H1 (cell line): ENCODE data around the gene RPTOR. TPM values are rescaled to one million over a fixed set of nuclear protein-coding genes. Genes with fewer than 3 reads are reported as not detected.

Experiments used
- CTCF ChIA-PET: fragments of 300-600 bp; sonication (Branson Sonifier 250); formaldehyde crosslinking; loops from one replicate; lab custom pipeline; 2021; ENCODE audit not compliant: partially characterized antibody; lab: Charles Lee
- POLR2A ChIA-PET: fragments of 300-600 bp; sonication (Branson Sonifier 250); formaldehyde crosslinking; loops from one replicate; lab custom pipeline; 2021; ENCODE audit warnings: inconsistent platforms; ENCODE audit not compliant: partially characterized antibody; lab: Charles Lee
- DNase-seq, 2 experiments: peaks; one replicate each; pipeline versions ENCODE4 v3.0.0 to v3.0.0-alpha.2; 2010 to 2022; ENCODE audit warnings: low spot score in 2 of 2, low read depth in 1 of 2, mixed read lengths in 1 of 2
- FAIRE-seq: peaks from 2 replicates; lab custom pipeline; 2011; peaks lifted over from hg19 to GRCh38; lab: Jason Lieb, UNC
- H2AFZ ChIP-seq: 2 replicates; pipeline ENCODE4 v1.8.1; 2012; ENCODE audit warnings: low read length, inconsistent platforms
- H2AK5ac ChIP-seq: 2 replicates; pipeline ENCODE4 v1.6.1; 2013; ENCODE audit warnings: low read depth, low read length
- H2BK120ac ChIP-seq: replicated peaks from 2 replicates; pipeline ENCODE3; 2013; ENCODE audit warnings: low read depth, low read length, inconsistent platforms
- H2BK12ac ChIP-seq: 2 replicates; pipeline ENCODE4 v1.6.1; 2013; ENCODE audit warnings: low read depth, low read length
- H2BK15ac ChIP-seq: 2 replicates; pipeline ENCODE4 v1.6.1; 2013; ENCODE audit warnings: low read length
- H2BK20ac ChIP-seq: 2 replicates; pipeline ENCODE4 v1.6.1; 2013; ENCODE audit warnings: low read length
- H2BK5ac ChIP-seq: 2 replicates; pipeline ENCODE4 v1.6.1; 2013; ENCODE audit warnings: low read depth, low read length
- H3K14ac ChIP-seq: 2 replicates; pipeline ENCODE4 v1.6.1; 2013; ENCODE audit warnings: inconsistent platforms; ENCODE audit not compliant: insufficient read length
- H3K18ac ChIP-seq: 2 replicates; pipeline ENCODE4 v1.6.1; 2013; ENCODE audit warnings: low read length; ENCODE audit errors: extremely low read depth
- H3K23ac ChIP-seq: 2 replicates; pipeline ENCODE4 v1.6.1; 2013; ENCODE audit warnings: inconsistent platforms; ENCODE audit not compliant: insufficient read length
- H3K23me2 ChIP-seq: 2 replicates; pipeline ENCODE4 v1.6.1; 2013; ENCODE audit warnings: low read depth, low read length
- H3K27ac ChIP-seq: 2 replicates; pipeline ENCODE4 v1.6.1; 2011; ENCODE audit warnings: low read depth, low read length, inconsistent platforms
- H3K27me3 ChIP-seq, 4 experiments: replicated peaks in 1 of 4; 1 replicate in 1 of 4; 2 replicates in 3 of 4; pipeline versions ENCODE4 v1.6.1 to v1.8.1; 2011 to 2013; ENCODE audit warnings: low read length in 3 of 4, mild to moderate bottlenecking in 3 of 4, inconsistent platforms in 2 of 4, mixed read lengths in 2 of 4, moderate library complexity in 1 of 4; ENCODE audit not compliant: control insufficient read depth in 3 of 4, insufficient read depth in 3 of 4; ENCODE audit errors: extremely low read depth in 1 of 4
- H3K36me3 ChIP-seq, 4 experiments: 2 replicates each; pipeline versions ENCODE4 v1.6.1 to v1.8.1; 2011 to 2013; ENCODE audit warnings: mild to moderate bottlenecking in 4 of 4, low read length in 3 of 4, moderate library complexity in 2 of 4, control low read depth in 1 of 4, inconsistent platforms in 1 of 4; ENCODE audit not compliant: insufficient read depth in 4 of 4, control insufficient read depth in 2 of 4
- H3K4ac ChIP-seq: replicated peaks from 2 replicates; pipeline ENCODE3; 2013; ENCODE audit warnings: low read length, low read depth, mixed read lengths, inconsistent platforms; ENCODE audit not compliant: insufficient read length
- H3K4me1 ChIP-seq, 4 experiments: replicated peaks in 1 of 4; 1 replicate in 1 of 4; 2 replicates in 3 of 4; pipeline versions ENCODE4 v1.6.1 to v1.8.1; 2011 to 2013; ENCODE audit warnings: low read length in 3 of 4, inconsistent platforms in 2 of 4, mixed read lengths in 1 of 4; ENCODE audit not compliant: insufficient read depth in 4 of 4, control insufficient read depth in 3 of 4
- H3K4me2 ChIP-seq, 2 experiments: 2 replicates each; pipeline versions ENCODE4 v1.6.1 to v1.8.1; 2011 to 2013; ENCODE audit warnings: low read depth in 2 of 2, low read length in 2 of 2, control low read depth in 1 of 2, inconsistent platforms in 1 of 2, mild to moderate bottlenecking in 1 of 2; ENCODE audit not compliant: insufficient read depth in 1 of 2
- H3K4me3 ChIP-seq, 4 experiments: fragments of 200-600, 300-600 bp in 1 of 4; sonication (generic), shearing (Covaris generic), sonication (Bioruptor Twin) in 1 of 4; 2 replicates each; pipeline versions ENCODE4 v1.5.1 to v1.8.1; 2011 to 2016; ENCODE audit warnings: low read length in 4 of 4, low read depth in 3 of 4, control low read depth in 2 of 4, inconsistent platforms in 2 of 4, mild to moderate bottlenecking in 2 of 4, mixed read lengths in 1 of 4, moderate library complexity in 1 of 4; ENCODE audit not compliant: insufficient read depth in 2 of 4; ENCODE audit errors: extremely low read depth in 1 of 4
- H3K56ac ChIP-seq: replicated peaks from 2 replicates; pipeline ENCODE3; 2013; ENCODE audit warnings: low read depth, mild to moderate bottlenecking, mixed read lengths, low read length, inconsistent platforms; ENCODE audit not compliant: insufficient read length
- H3K79me1 ChIP-seq: 2 replicates; pipeline ENCODE4 v1.6.1; 2013; ENCODE audit warnings: low read depth, low read length, control low read depth
- H3K79me2 ChIP-seq, 2 experiments: 2 replicates each; pipeline versions ENCODE4 v1.6.1 to v1.8.1; 2012 to 2013; ENCODE audit warnings: low read length in 2 of 2, mild to moderate bottlenecking in 2 of 2, inconsistent platforms in 1 of 2; ENCODE audit not compliant: insufficient read depth in 2 of 2, control insufficient read depth in 1 of 2
- H3K9ac ChIP-seq, 4 experiments: replicated peaks in 1 of 4; 1 replicate in 1 of 4; 2 replicates in 3 of 4; pipeline versions ENCODE4 v1.6.1 to v1.8.1; 2011 to 2013; ENCODE audit warnings: low read depth in 3 of 4, low read length in 3 of 4, control low read depth in 2 of 4, mild to moderate bottlenecking in 2 of 4, moderate library complexity in 2 of 4, inconsistent platforms in 1 of 4; ENCODE audit errors: extremely low read depth in 1 of 4
- H3K9me3 ChIP-seq, 2 experiments: 2 replicates each; pipeline versions ENCODE4 v1.6.1 to v1.8.1; 2012 to 2013; ENCODE audit warnings: mild to moderate bottlenecking in 2 of 2, moderate library complexity in 2 of 2, control low read depth in 1 of 2, inconsistent platforms in 1 of 2, low read depth in 1 of 2, low read length in 1 of 2, mixed read lengths in 1 of 2; ENCODE audit not compliant: insufficient read depth in 2 of 2
- H4K20me1 ChIP-seq, 2 experiments: replicated peaks in 1 of 2; 2 replicates each; pipeline versions ENCODE3 to v1.8.1; 2011 to 2013; ENCODE audit warnings: inconsistent platforms in 2 of 2, low read length in 2 of 2, mild to moderate bottlenecking in 1 of 2; ENCODE audit not compliant: insufficient read depth in 2 of 2, control insufficient read depth in 1 of 2
- H4K5ac ChIP-seq: 2 replicates; pipeline ENCODE4 v1.6.1; 2013; ENCODE audit warnings: low read length, low read depth, mixed read lengths, inconsistent platforms; ENCODE audit not compliant: insufficient read length
- H4K8ac ChIP-seq: 2 replicates; pipeline ENCODE4 v1.8.0; 2013; ENCODE audit warnings: mild to moderate bottlenecking, moderate library complexity, low read length, inconsistent platforms; ENCODE audit not compliant: insufficient read depth; ENCODE audit errors: extremely low read depth
- H4K91ac ChIP-seq: replicated peaks from 2 replicates; pipeline ENCODE3; 2013; ENCODE audit warnings: low read length, mixed read lengths, inconsistent platforms; ENCODE audit not compliant: insufficient read length
- EP300 ChIP-seq, 2 experiments: IDR thresholded peaks; 1 replicate in 1 of 2; 2 replicates in 1 of 2; pipeline ENCODE4 v1.6.1; 2011 to 2012; ENCODE audit warnings: low read depth in 2 of 2, low read length in 2 of 2, mild to moderate bottlenecking in 2 of 2, borderline replicate concordance in 1 of 2, inconsistent platforms in 1 of 2, moderate library complexity in 1 of 2
- FOSL1 ChIP-seq: IDR thresholded peaks from 2 replicates; pipeline ENCODE4 v1.6.1; 2011; ENCODE audit warnings: mild to moderate bottlenecking, low read depth, low read length, moderate library complexity; ENCODE audit not compliant: insufficient read depth
- GABPA ChIP-seq: IDR thresholded peaks from 2 replicates; pipeline ENCODE4 v1.6.1; 2011; ENCODE audit warnings: mild to moderate bottlenecking, low read length, moderate library complexity, borderline replicate concordance; ENCODE audit not compliant: insufficient read depth
- KDM4A ChIP-seq: IDR thresholded peaks from one replicate; pipeline ENCODE4 v1.7.1; 2012; ENCODE audit warnings: low read depth, mild to moderate bottlenecking, moderate library complexity, low read length, inconsistent platforms; ENCODE audit not compliant: severe bottlenecking
- RXRA ChIP-seq: IDR thresholded peaks from 2 replicates; pipeline ENCODE4 v1.6.1; 2011; ENCODE audit warnings: low read depth, mild to moderate bottlenecking, low read length, moderate library complexity; ENCODE audit not compliant: insufficient read depth
- SUZ12 ChIP-seq: fragments of 200-600 bp; sonication (generic); IDR thresholded peaks from 2 replicates; pipeline ENCODE4 v1.6.1; 2012; ENCODE audit warnings: mild to moderate bottlenecking, inconsistent platforms, low read length, moderate library complexity, mixed read lengths
- TBP ChIP-seq: IDR thresholded peaks from 2 replicates; pipeline ENCODE4 v1.6.1; 2011; ENCODE audit warnings: low read depth, low read length, improper control_type of control experiment
- TCF12 ChIP-seq: IDR thresholded peaks from 2 replicates; pipeline ENCODE4 v1.6.1; 2011; ENCODE audit warnings: low read depth, mild to moderate bottlenecking, low read length
- TEAD4 ChIP-seq: IDR thresholded peaks from 2 replicates; pipeline ENCODE4 v1.6.1; 2012; ENCODE audit warnings: low read depth, low read length, inconsistent platforms, mixed read lengths
- WGBS, 2 experiments: shearing (Covaris generic) in 1 of 2; methylation state at CpG; one replicate each; pipeline versions ENCODE4 v1.1.6 to v1.1.7; 2013 to 2015; ENCODE audit warnings: low lambda C conversion rate in 2 of 2, mixed read lengths in 2 of 2, inconsistent platforms in 1 of 2, low coverage in 1 of 2, missing lambda C conversion rate in 1 of 2; ENCODE audit not compliant: insufficient replicate concordance in 2 of 2, insufficient coverage in 1 of 2, insufficient read length in 1 of 2; ENCODE audit errors: extremely low coverage in 1 of 2, missing lambda C conversion rate in 1 of 2; 5-methylcytosine and 5-hydroxymethylcytosine counted together
- polyA plus RNA-seq, 7 experiments: library from polyadenylated mRNA; depleted of rRNA in 3 of 7; stranded (reverse) in 5 of 7; unstranded in 2 of 7; fragments of >200 nt in 5 of 7; fragments of 200-250 nt in 2 of 7; gene quantifications; 1 replicate in 5 of 7; 2 replicates in 1 of 7; 4 replicates in 1 of 7; pipeline versions ENCODE4 v1.2.1 to v1.2.3, GENCODE V29; 2011 to 2013; ENCODE audit warnings: missing spikeins in 2 of 7, mixed read lengths in 2 of 7
- total RNA-seq: library from RNA; stranded (reverse); fragmentation: NEBNext Ultra II Directional; extraction: Animal tissue kit (Norgen Biotek cat#: 25700); gene quantifications from 2 replicates; pipeline ENCODE4 v1.2.1, GENCODE V29; 2021
- TF ChIP-seq, protein P1 (sequence below): IDR thresholded peaks from 2 replicates; pipeline ENCODE4 v1.6.1; 2012; ENCODE audit warnings: inconsistent platforms
- TF ChIP-seq, protein P2 (sequence below): IDR thresholded peaks from 2 replicates; pipeline ENCODE4 v1.6.1; 2012; ENCODE audit warnings: inconsistent platforms

The RPTOR gene
- total and polyA plus RNA-seq, 2 of the 8 experiments (the other 6 are each of a cell fraction or from before 2014, with no cell fraction given) = 6.9 to 28.7 TPM

DNA sequence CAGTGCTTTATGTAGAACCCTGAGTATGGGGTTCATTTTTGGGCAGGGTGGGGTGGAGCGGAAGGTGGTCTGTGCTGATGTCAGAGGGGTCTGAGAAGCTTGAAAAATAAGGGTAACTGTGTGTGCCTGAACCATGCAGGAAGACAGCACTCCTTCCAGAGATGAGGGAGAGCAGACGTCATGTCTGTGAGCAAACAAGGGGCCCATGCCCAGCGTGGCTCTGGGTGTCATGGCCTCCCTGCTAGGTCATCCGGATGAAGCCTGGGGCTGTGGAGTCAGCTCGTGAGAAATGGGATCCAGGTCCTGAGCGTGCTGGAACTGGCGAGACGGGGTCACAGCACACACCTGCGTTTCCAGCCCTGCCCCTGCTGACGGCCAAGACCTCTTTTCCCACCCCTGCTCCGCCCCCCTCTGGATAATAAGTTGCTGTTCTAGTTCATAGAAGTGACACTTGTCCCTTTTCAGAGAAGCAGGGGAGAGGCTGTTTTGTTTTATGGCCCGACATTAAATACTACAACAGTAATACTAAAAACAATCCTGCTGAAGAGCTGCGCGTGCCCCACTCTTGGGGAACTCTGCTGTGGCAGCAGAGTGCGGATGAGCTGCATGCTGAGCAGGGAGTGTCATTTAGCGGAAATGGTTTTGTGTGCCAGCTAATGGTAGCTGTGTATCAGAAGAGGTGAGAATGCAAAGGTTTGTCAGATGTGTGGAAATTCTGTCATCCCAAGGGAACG is 92.6 kb downstream of the RPTOR start:
- no peak overlapping the region for H2BK120ac ChIP-seq
- H3K4ac ChIP-seq = no peak overlapping the region
- no peak overlapping the region for H3K56ac ChIP-seq
- peaks cover 0 to under 1% (median under 1%) of the 10 kb centered on the region in 4 experiments; a peak in 2 of 7 replicates for H3K4me1 ChIP-seq
- H4K20me1 ChIP-seq = peaks cover 7 to 18% of the 10 kb centered on the region in 2 experiments
- no peak for DNase-seq
- H3K9me3 ChIP-seq = no peaks in the 10 kb centered on the region
- H2BK15ac ChIP-seq = no peak overlapping the region
- H3K14ac ChIP-seq = no peak overlapping the region
- H3K27ac ChIP-seq = no peak overlapping the region
- no peak overlapping the region for H2BK5ac ChIP-seq
- no peak overlapping the region for H4K5ac ChIP-seq
- H3K4me3 ChIP-seq = no peak overlapping the region
- H2AK5ac ChIP-seq = no peak overlapping the region
- ChIA-PET CTCF (interaction anchor here (0.9 to 4.6 kb wide), 7 partner anchors 10 to 262 kb away, joined by 3 to 30 read pairs (median 4); no protein-coding TSS in a partner anchor), POLR2A (no interaction called here)
- WGBS, 2 experiments = 86% methylated on average over 17 of the region's 17 CpGs; no CpG with 5 or more reads in 1 of the 2 experiments
- no peak overlapping the region for H2BK12ac ChIP-seq
- no peak overlapping the region for H4K8ac ChIP-seq
- no peaks in the 10 kb centered on the region for H3K36me3 ChIP-seq
- H2AFZ ChIP-seq = no peak overlapping the region
- H2BK20ac ChIP-seq = no peak overlapping the region
- no peak overlapping the region for H4K91ac ChIP-seq
- H3K79me2 ChIP-seq = peaks cover 0 to 37% of the 10 kb centered on the region in 2 experiments; a peak in 2 of 4 replicates
- H3K27me3 ChIP-seq = no peaks in the 10 kb centered on the region
- H3K23me2 ChIP-seq = peaks cover 2% of the 10 kb centered on the region
- H3K79me1 ChIP-seq = peaks cover 21% of the 10 kb centered on the region
- no peak overlapping the region for H3K9ac ChIP-seq
- no peak overlapping the region for H3K23ac ChIP-seq
- no peak overlapping the region for H3K4me2 ChIP-seq
- FAIRE-seq = no peak
- H3K18ac ChIP-seq = no peak overlapping the region
- TF ChIP-seq TEAD4 = no peak
- TF ChIP-seq, protein P1, sequence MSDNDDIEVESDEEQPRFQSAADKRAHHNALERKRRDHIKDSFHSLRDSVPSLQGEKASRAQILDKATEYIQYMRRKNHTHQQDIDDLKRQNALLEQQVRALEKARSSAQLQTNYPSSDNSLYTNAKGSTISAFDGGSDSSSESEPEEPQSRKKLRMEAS = no peak
- no peak for TF ChIP-seq KDM4A
- no peak for TF ChIP-seq FOSL1
- TF ChIP-seq, protein P2, sequence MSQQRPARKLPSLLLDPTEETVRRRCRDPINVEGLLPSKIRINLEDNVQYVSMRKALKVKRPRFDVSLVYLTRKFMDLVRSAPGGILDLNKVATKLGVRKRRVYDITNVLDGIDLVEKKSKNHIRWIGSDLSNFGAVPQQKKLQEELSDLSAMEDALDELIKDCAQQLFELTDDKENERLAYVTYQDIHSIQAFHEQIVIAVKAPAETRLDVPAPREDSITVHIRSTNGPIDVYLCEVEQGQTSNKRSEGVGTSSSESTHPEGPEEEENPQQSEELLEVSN = no peak
- TF ChIP-seq TCF12 = no peak
- TF ChIP-seq RXRA = no peak
- TF ChIP-seq GABPA = no peak
- no peak for TF ChIP-seq EP300 (IDR thresholded peaks at IDR 0.05; ENCODE audit: borderline replicate concordance in 1 of 2, low read depth in 2 of 2, low read length in 2 of 2)
- TF ChIP-seq SUZ12 = no peak
- TF ChIP-seq TBP = no peak
